Loucy (cell line): Measurements from ENCODE around the gene TFCP2L1.

Experiments
- CTCF ChIP-seq: fragments of 200-600 bp; sonication (generic); conservative IDR thresholded peaks from 2 replicates; pipeline ENCODE4 v1.5.1; 2014; ENCODE audit warnings: mild to moderate bottlenecking, antibody characterized with exemption, low read length
- EZH2phosphoT487 ChIP-seq: fragments of 200-600 bp; IDR thresholded peaks from 2 replicates; pipeline ENCODE4 v1.6.1; 2018; ENCODE audit warnings: antibody characterized with exemption, mild to moderate bottlenecking, moderate library complexity, borderline replicate concordance

GRCh38 chr2:121200419-121201315 lies 84.3 kb downstream of the TFCP2L1 start:
- no peak for TF ChIP-seq CTCF
- TF ChIP-seq EZH2phosphoT487 = no peak
